GM12874 (cell line): ENCODE measurements around the gene TOM1L1.

Experiments used
- TF ChIP-seq, protein P1 (sequence below): IDR thresholded peaks from 2 replicates; pipeline ENCODE4 v1.5.1; 2011; ENCODE audit warnings: low read depth, mild to moderate bottlenecking, control low read depth, low read length, moderate library complexity; ENCODE audit not compliant: insufficient read depth

The TOM1L1 gene

DNA sequence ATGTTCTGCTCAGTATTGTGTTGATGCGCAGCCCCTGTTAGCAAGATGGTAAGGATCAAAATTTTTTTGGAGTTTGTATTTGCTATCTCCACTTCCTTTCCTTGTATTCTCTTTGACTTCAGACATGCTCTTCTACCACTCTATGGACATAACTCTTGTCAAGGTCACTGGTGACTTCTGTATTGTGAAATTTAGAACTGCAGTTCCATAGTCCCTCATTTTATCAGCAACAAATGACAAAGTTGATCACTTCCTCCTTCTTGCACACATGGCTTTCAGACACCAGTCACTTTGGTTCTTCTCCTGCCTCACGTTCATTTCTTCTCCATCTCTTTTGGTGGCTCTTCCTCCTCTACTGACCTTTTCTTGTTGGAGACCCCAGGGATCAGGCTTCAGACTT, 46.7 kb downstream of the TOM1L1 start:
- TF ChIP-seq, protein P1, sequence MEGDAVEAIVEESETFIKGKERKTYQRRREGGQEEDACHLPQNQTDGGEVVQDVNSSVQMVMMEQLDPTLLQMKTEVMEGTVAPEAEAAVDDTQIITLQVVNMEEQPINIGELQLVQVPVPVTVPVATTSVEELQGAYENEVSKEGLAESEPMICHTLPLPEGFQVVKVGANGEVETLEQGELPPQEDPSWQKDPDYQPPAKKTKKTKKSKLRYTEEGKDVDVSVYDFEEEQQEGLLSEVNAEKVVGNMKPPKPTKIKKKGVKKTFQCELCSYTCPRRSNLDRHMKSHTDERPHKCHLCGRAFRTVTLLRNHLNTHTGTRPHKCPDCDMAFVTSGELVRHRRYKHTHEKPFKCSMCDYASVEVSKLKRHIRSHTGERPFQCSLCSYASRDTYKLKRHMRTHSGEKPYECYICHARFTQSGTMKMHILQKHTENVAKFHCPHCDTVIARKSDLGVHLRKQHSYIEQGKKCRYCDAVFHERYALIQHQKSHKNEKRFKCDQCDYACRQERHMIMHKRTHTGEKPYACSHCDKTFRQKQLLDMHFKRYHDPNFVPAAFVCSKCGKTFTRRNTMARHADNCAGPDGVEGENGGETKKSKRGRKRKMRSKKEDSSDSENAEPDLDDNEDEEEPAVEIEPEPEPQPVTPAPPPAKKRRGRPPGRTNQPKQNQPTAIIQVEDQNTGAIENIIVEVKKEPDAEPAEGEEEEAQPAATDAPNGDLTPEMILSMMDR: no peak

DNA sequence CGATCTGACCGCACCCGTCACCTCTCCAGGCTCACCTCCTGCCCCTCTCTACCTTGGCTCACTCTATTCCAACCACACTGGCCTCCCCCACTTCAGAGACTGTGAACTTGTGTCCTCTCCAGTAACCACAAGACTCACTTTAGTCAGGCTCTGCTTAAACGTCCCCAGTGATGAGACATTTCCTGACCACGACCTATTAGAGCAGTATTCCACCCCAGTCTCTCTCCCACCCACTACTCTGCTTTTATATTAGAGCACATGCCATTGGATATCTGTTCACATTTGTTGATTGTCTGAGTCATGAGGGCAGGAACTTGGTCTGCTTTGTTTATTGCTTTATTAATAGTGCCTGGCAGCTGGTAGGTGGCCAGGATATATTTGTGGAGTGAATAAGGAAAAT, 47.7 kb downstream of the TOM1L1 start:
- TF ChIP-seq, protein P1: no peak

DNA sequence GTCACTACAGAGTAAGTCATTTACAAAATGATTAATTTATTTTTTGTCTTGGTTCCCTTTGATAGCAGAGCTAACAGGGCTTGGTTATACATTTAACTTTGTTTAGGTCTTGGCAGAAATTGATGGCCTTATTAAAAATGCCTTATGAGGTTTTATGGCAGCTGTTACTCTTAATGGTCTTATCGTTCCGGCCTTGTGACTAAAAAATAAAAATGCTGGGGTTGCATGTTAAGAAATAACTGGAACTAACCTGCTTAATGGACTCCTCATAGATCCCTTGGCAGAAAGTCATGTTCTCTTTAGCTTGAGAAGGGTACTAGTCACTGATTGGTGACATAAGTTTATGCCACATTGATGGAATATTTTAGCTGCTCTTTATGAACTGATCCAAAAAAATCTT, 49.5 kb downstream of the TOM1L1 start:
- TF ChIP-seq, protein P1: no peak

DNA sequence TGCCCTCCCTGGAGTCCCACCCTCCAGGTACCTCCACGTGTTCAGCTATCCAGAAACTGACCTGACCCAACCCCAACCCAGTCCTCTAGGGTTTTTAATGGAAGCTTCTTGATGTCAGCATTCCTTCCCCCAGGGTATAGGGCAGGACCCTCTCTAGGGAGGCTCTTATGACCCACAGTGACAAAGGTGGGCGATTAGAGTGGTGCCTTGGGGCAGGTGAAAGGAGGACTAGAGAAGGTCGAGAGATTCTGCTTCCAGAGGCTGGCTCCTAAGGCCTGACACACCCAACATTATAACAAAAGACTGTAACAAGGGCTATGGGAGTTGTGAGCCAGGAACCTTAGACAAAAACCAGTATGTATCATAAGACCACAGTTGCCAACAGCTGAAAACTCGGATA, 50.6 kb downstream of the TOM1L1 start:
- TF ChIP-seq, protein P1: no peak

DNA sequence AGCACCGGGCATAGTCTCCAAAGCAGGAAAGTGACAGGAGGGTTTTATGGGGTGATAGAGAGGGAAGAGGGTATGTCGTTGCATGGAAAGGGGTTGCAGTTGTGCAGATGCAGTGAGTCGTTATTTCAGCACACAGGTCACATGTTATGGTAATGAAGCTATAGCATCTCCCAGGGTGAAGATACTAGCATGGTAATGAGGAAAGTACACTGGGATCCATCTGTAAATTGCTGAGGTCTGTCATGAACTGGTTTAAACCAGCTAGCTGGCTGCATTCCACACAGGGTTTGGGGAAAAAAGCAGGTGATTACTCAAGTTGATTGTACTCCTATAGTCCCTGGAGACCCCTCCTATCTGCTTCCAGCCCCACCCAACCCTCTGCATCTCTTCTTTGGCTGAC, 56.1 kb downstream of the TOM1L1 start:
- TF ChIP-seq, protein P1: no peak

DNA sequence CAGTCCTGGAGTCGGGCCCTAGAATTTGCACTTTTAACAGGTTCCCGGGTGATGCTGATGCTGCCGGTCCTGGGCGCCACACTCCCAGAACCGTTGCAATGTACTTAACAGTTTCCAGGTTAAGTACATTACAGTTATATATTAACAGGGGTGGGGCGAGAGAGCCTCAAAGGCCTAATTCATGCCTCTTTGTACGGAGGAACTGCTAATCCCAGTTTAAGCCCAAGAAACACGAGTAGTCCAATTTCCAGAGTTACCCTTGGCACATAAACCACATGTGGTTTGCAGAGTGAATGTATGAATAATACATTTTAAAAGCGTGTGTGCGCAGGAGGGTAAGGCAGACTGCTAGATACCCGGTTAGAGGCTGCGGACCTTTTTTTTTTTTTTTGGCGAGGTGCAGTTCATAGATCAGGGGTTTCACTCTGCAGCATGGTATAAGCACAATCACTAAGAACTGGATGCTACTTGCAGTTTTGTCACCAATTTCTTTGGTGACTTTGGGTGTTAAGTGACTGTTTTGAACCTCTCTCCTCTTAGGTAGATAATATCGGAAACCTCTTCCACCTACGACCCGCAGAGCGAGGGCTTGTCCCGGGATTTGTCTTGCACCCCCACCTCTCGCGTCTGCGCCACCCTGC, 67.1 kb downstream of the TOM1L1 start:
- TF ChIP-seq, protein P1: peak; percentile 66; the same call in 1 of the 2 replicates

DNA sequence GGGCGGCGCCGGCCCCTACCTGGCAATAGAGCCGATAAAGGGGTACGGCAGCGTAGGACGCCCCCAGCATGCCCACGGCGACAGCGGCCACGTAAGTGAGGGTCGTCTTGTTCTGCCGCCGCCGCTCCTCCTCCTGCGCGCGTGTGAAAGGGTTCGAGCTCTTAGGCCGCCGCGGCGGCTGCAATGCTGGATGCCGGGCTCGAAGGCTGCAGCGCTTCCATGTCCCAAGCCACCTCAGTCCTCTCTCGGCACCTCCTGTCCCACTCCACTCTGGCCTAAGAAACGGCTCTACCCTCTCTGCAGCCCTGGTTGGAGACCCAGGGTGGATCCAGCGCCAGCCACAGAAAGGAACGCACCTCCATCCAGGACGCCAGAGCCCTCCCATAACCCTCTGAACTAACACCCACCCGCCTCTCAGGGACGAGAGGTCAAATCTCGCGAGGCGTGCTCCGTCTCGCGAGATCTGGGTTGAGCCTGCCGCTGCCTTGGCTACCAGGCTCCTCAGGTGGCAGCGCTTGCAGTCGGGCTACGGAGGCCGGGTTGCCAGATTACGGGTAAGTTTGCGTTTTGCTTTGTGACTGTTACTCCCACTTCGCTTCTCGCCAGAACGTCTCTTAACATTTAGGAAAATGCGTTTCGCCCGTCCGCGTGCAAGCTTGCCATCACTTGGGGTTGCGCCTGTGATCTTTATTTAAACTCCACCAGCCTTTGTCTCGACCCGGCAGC, 67.8 kb downstream of the TOM1L1 start, which contains the start of the genes COX11 and STXBP4:
COX11 (minus strand) TSS at position 393 of the 726 bp plus-strand sequence; CDS start at position 385, 8 bp downstream.
STXBP4 (plus strand) TSS at position 504 of the 726 bp plus-strand sequence. CDS start 17,455 bp downstream, outside the sequence.
- TF ChIP-seq, protein P1: no peak; the same call in 1 of the 2 replicates
